Sigmoid colon (tissue), 7 donors: ENCODE measurements around the gene MIEF1. TPM values are rescaled to one million over a fixed set of nuclear protein-coding genes. Genes with fewer than 3 reads are reported as not detected.

Experiments used
- DNase-seq: peaks from one replicate; pipeline ENCODE4 v3.0.0-alpha.2; 2019
- H3K27ac ChIP-seq, 4 donors: fragments of 200-600 bp; sonication (generic); one replicate each; pipeline ENCODE4 v1.5.1; 2016 to 2019; ENCODE audit warnings: mild to moderate bottlenecking in 1 of 4
- H3K27me3 ChIP-seq, 3 donors: fragments of 200-600 bp; sonication (generic); one replicate each; pipeline ENCODE4 v1.5.1; 2019; ENCODE audit warnings: mild to moderate bottlenecking in 1 of 3
- H3K36me3 ChIP-seq, 4 donors: fragments of 200-600 bp; sonication (generic); one replicate each; pipeline ENCODE4 v1.5.1; 2016 to 2019
- H3K4me1 ChIP-seq, 4 donors: fragments of 200-600 bp; sonication (generic); one replicate each; pipeline ENCODE4 v1.5.1; 2017 to 2019
- H3K4me3 ChIP-seq, 4 donors: fragments of 200-600 bp; sonication (generic); one replicate each; pipeline ENCODE4 v1.5.1; 2017 to 2019; ENCODE audit warnings: mild to moderate bottlenecking in 2 of 4, moderate library complexity in 1 of 4
- H3K9me3 ChIP-seq, 4 donors: fragments of 200-600 bp in 3 of 4; sonication (generic) in 3 of 4; one replicate each; pipeline versions ENCODE4 v1.5.1 to v1.6.1; 2013 to 2019
- CTCF ChIP-seq, 4 experiments: fragments of 450-650 bp in 3 of 4; fragments of 200-600 bp in 1 of 4; IDR thresholded peaks; one replicate each; pipeline ENCODE4 v1.5.1; 2016 to 2019; ENCODE audit warnings: antibody characterized with exemption in 4 of 4, mild to moderate bottlenecking in 3 of 4, moderate library complexity in 2 of 4
- EP300 ChIP-seq, 4 donors: sonication (generic); formaldehyde crosslinking; IDR thresholded peaks; one replicate each; pipeline ENCODE4 v1.6.1; 2017; ENCODE audit warnings: antibody characterized with exemption in 4 of 4
- POLR2A ChIP-seq, 2 donors: fragments of 450-650 bp; IDR thresholded peaks; one replicate each; pipeline ENCODE4 v1.6.1; 2016; ENCODE audit warnings: antibody characterized with exemption in 2 of 2, mild to moderate bottlenecking in 2 of 2, moderate library complexity in 2 of 2
- POLR2AphosphoS5 ChIP-seq, 4 donors: sonication (generic); formaldehyde crosslinking; IDR thresholded peaks; one replicate each; pipeline ENCODE4 v1.6.1; 2017; ENCODE audit warnings: antibody characterized with exemption in 4 of 4
- WGBS, 2 donors: extraction: QIAGEN DNeasy Blood & Tissue Kit; methylation state at CpG; one replicate each; pipeline ENCODE4 v1.1.7; 2013; 5-methylcytosine and 5-hydroxymethylcytosine counted together
- intact Hi-C: fragments of 100-400 bp; cut with DNase I; formaldehyde crosslinking; loops from one replicate; pipeline ENCODE4 v1.15.1; 2023
- polyA plus RNA-seq, 3 donors: library from polyadenylated mRNA; stranded (reverse); fragments of 200-250 nt; gene quantifications; one replicate each; pipeline ENCODE4 v1.2.3, GENCODE V29; 2013
- total RNA-seq, 4 donors: library from RNA; depleted of rRNA; stranded (reverse); fragments of >200 nt; gene quantifications; one replicate each; pipeline ENCODE4 v1.1.0, GENCODE V29; 2016
- donor health status: healthy with polysubstance abuse.
- donor health status: Bipolar disorder and iron deficiency.
- donor health status: healthy.

MIEF1 gene
- total and polyA plus RNA-seq, 7 donors, result 9.0 to 25.4 (median 14.2) TPM

- peak overlapping the region; percentile 80 to 100 (median 96) for H3K4me3 ChIP-seq
- TF ChIP-seq POLR2AphosphoS5 (IDR thresholded peaks at IDR 0.05) (no peak), EP300 (IDR thresholded peaks at IDR 0.05) (no peak), CTCF (IDR thresholded peaks at IDR 0.05) (no peak), POLR2A (IDR thresholded peaks at IDR 0.05) (no peak)
- no peaks in the 10 kb centered on the region for H3K9me3 ChIP-seq
- H3K36me3 ChIP-seq, result peaks cover 17 to 55% (median 31%) of the 10 kb centered on the region in 4 donors
- peaks cover 0 to 44% (median 39%) of the 10 kb centered on the region in 4 donors for H3K4me1 ChIP-seq
- 6 to 8% methylated on average over 24 of the region's 24 CpGs for WGBS, 2 donors
- no peaks in the 10 kb centered on the region for H3K27me3 ChIP-seq
- intact Hi-C loops, result loop anchor here (2.0 to 5.0 kb wide), 2 partner anchors 16 to 117 kb away; partner anchors contain the start of gene MIEF1
- no peak for DNase-seq
- H3K27ac ChIP-seq, result peak overlapping the region; percentile 99 to 100 (median 99)
Observed at GRCh38 chr22:39518996-39519680, 17.0 kb downstream of the MIEF1 start.

GRCh38 chr22:39519681-39520225, 17.7 kb downstream of the MIEF1 start:
- peaks cover 0 to 50% (median 45%) of the 10 kb centered on the region in 4 donors for H3K4me1 ChIP-seq

GRCh38 chr22:39520226-39521105, 18.4 kb downstream of the MIEF1 start, which contains the start of gene ATF4:
Gene ATF4 (plus strand): TSS chr22:39520562. CDS start chr22:39521446, 884 bp downstream.
- TF ChIP-seq CTCF (IDR thresholded peaks at IDR 0.05) (no peak), POLR2A (IDR thresholded peaks at IDR 0.05) (peak; percentile 100), POLR2AphosphoS5 (IDR thresholded peaks at IDR 0.05) (peak; percentile 99 to 100 (median 100)), EP300 (IDR thresholded peaks at IDR 0.05) (peak in 1 of 4 donors; percentile 32)
- peak; percentile 95 for DNase-seq
- peak within 1 kb of the TSS; percentile 80 to 100 (median 96) for H3K4me3 ChIP-seq
- intact Hi-C loops, result loop anchor here (5.0 kb wide), 2 partner anchors 168 to 648 kb away; partner anchors contain the start of gene CBX6
- no peaks in the 10 kb centered on the region for H3K27me3 ChIP-seq
- 0% methylated on average over 86 of the region's 86 CpGs for WGBS, 2 donors
- H3K9me3 ChIP-seq, result no peaks in the 10 kb centered on the region
- H3K36me3 ChIP-seq, result peaks cover 19 to 55% (median 31%) of the 10 kb centered on the region in 4 donors
- peak within 1 kb of the TSS; percentile 99 to 100 (median 99) for H3K27ac ChIP-seq
- H3K4me1 ChIP-seq, result peaks cover 0 to 58% (median 52%) of the 10 kb centered on the region in 4 donors

More at GRCh38 chr22:39519681-39520225, 17.7 kb downstream of the MIEF1 start:
- peak; percentile 84 to 94 (median 92) for TF ChIP-seq POLR2AphosphoS5 (IDR thresholded peaks at IDR 0.05)
- TF ChIP-seq CTCF (IDR thresholded peaks at IDR 0.05), result peak in 2 of 4 experiments; percentile 22 to 27
- TF ChIP-seq EP300 (IDR thresholded peaks at IDR 0.05), result no peak
- TF ChIP-seq POLR2A (IDR thresholded peaks at IDR 0.05), result peak; percentile 87 to 91
- Histone ChIP-seq H3K27ac (peak overlapping the region; percentile 99 to 100 (median 99)), H3K36me3 (peaks cover 19 to 55% (median 32%) of the 10 kb centered on the region in 4 donors), H3K27me3 (no peaks in the 10 kb centered on the region), H3K4me3 (peak overlapping the region; percentile 80 to 100 (median 96)), H3K9me3 (no peaks in the 10 kb centered on the region)
- intact Hi-C loops, result loop anchor here (2.0 to 5.0 kb wide), 4 partner anchors 17 to 647 kb away; partner anchors contain the start of genes CBX6 and MIEF1
- DNase-seq, result peak; percentile 99
- WGBS, 2 donors, result 0% methylated on average over 47 of the region's 47 CpGs
